Smooth muscle cell (in vitro differentiated cells): Measurements from ENCODE around the gene CHMP1B. TPM values are rescaled to one million over a fixed set of nuclear protein-coding genes. Genes with fewer than 3 reads are reported as not detected.
A peak's percentile ranks its signal among the peaks of the same experiment; 100 is the strongest.

Source experiments
- DNase-seq: peaks from one replicate; lab custom pipeline; 2025; ENCODE audit not compliant: unreplicated experiment; lab: John Stamatoyannopoulos, UW
- H2AFZ ChIP-seq: fragments of 200-600 bp; sonication (generic); 2 replicates; pipeline ENCODE4 v1.6.0; 2016; ENCODE audit warnings: antibody characterized with exemption, low read depth, mild to moderate bottlenecking
- H3F3A ChIP-seq: fragments of 200-600 bp; sonication (generic); 2 replicates; pipeline ENCODE4 v1.6.0; 2017; ENCODE audit warnings: antibody characterized with exemption, low read depth
- H3K27ac ChIP-seq: fragments of 200-600 bp; sonication (generic); 2 replicates; pipeline ENCODE4 v1.5.1; 2016; ENCODE audit warnings: low read depth, mild to moderate bottlenecking
- H3K27me3 ChIP-seq: fragments of 200-600 bp; sonication (generic); 2 replicates; pipeline ENCODE4 v1.6.1; 2016; ENCODE audit warnings: low read depth, mild to moderate bottlenecking
- H3K36me3 ChIP-seq: fragments of 200-600 bp; sonication (generic); 2 replicates; pipeline ENCODE4 v1.5.1; 2016; ENCODE audit warnings: low read depth
- H3K4me1 ChIP-seq: fragments of 200-600 bp; sonication (generic); 2 replicates; pipeline ENCODE4 v1.5.1; 2016; ENCODE audit warnings: low read depth
- H3K4me2 ChIP-seq: fragments of 200-600 bp; sonication (generic); 2 replicates; pipeline ENCODE4 v1.6.0; 2016; ENCODE audit warnings: mild to moderate bottlenecking
- H3K4me3 ChIP-seq: fragments of 200-600 bp; sonication (generic); 2 replicates; pipeline ENCODE4 v1.5.1; 2016; ENCODE audit warnings: mild to moderate bottlenecking
- H3K79me2 ChIP-seq: fragments of 200-600 bp; sonication (generic); 2 replicates; pipeline ENCODE4 v1.6.0; 2016; ENCODE audit warnings: low read depth, mild to moderate bottlenecking
- H3K9ac ChIP-seq: fragments of 200-600 bp; sonication (generic); 2 replicates; pipeline ENCODE4 v1.6.0; 2016; ENCODE audit warnings: low read depth
- H3K9me3 ChIP-seq: fragments of 200-600 bp; sonication (generic); replicated peaks from 2 replicates; pipeline ENCODE4 v1.5.1; 2016; ENCODE audit warnings: low read depth
- H4K20me1 ChIP-seq: fragments of 200-600 bp; sonication (generic); 2 replicates; pipeline ENCODE4 v1.6.0; 2016; ENCODE audit warnings: low read depth
- CTCF ChIP-seq: fragments of 200-600 bp; sonication (generic); IDR thresholded peaks from 2 replicates; pipeline ENCODE4 v1.5.1; 2017; ENCODE audit warnings: borderline replicate concordance, mild to moderate bottlenecking, antibody characterized with exemption; ENCODE audit not compliant: insufficient read depth, poor library complexity, severe bottlenecking
- WGBS: methylation state at CpG from one replicate; pipeline ENCODE4 v1.1.7; 2016; ENCODE audit warnings: low lambda C conversion rate; 5-methylcytosine and 5-hydroxymethylcytosine counted together
- polyA plus RNA-seq: library from polyadenylated mRNA; unstranded; fragments of >200 nt; fragmentation: Nextera tagmentation; extraction: Ambion mirVana; gene quantifications from 2 replicates; pipeline ENCODE4 v1.2.1, GENCODE V29; 2016
- total RNA-seq: library from RNA; depleted of rRNA; stranded (reverse); fragments of >200 nt; gene quantifications from 2 replicates; pipeline ENCODE4 v1.2.3, GENCODE V29; 2014

Gene CHMP1B
- total and polyA plus RNA-seq, 2 experiments from 2014 or later: 35.6 to 54.6 TPM

- H3K4me1 ChIP-seq: peaks cover 10% of the 10 kb centered on the region
- no peak overlapping the region for H2AFZ ChIP-seq
- H3K27ac ChIP-seq: peak overlapping the region; percentile 6
- no peaks in the 10 kb centered on the region for H3K36me3 ChIP-seq
- H3K4me2 ChIP-seq: no peak overlapping the region
- no peaks in the 10 kb centered on the region for H4K20me1 ChIP-seq
- H3K4me3 ChIP-seq: no peak overlapping the region
- no peaks in the 10 kb centered on the region for H3K27me3 ChIP-seq
- no peak for DNase-seq
- no peaks in the 10 kb centered on the region for H3K9me3 ChIP-seq
- no peaks in the 10 kb centered on the region for H3F3A ChIP-seq
- 86% methylated on average over 7 of the region's 7 CpGs for WGBS
- H3K79me2 ChIP-seq: no peaks in the 10 kb centered on the region
- TF ChIP-seq CTCF: no peak
- H3K9ac ChIP-seq: no peak overlapping the region
These were observed 44.0 kb upstream of the CHMP1B start for GRCh38 chr18:11807233-11807632.

- Histone ChIP-seq H3K36me3 (no peaks in the 10 kb centered on the region), H2AFZ (no peak overlapping the region), H3K27me3 (no peaks in the 10 kb centered on the region), H3K9ac (no peak overlapping the region), H4K20me1 (no peaks in the 10 kb centered on the region), H3K9me3 (no peaks in the 10 kb centered on the region), H3K4me1 (peaks cover 10% of the 10 kb centered on the region), H3K79me2 (no peaks in the 10 kb centered on the region), H3K27ac (no peak overlapping the region), H3F3A (no peaks in the 10 kb centered on the region), H3K4me2 (no peak overlapping the region), H3K4me3 (no peak overlapping the region)
- TF ChIP-seq CTCF: no peak
- 56% methylated on average over 11 of the region's 11 CpGs for WGBS
- DNase-seq: no peak
These were observed 43.0 kb upstream of the CHMP1B start for GRCh38 chr18:11808001-11808855.

- DNase-seq: no peak
- Histone ChIP-seq H4K20me1 (no peaks in the 10 kb centered on the region), H3K27me3 (no peaks in the 10 kb centered on the region), H3F3A (no peaks in the 10 kb centered on the region), H3K4me3 (no peak overlapping the region), H3K9me3 (no peaks in the 10 kb centered on the region), H3K4me1 (peaks cover 10% of the 10 kb centered on the region), H3K4me2 (no peak overlapping the region), H3K9ac (no peak overlapping the region), H3K27ac (no peak overlapping the region), H3K79me2 (no peaks in the 10 kb centered on the region), H2AFZ (no peak overlapping the region), H3K36me3 (no peaks in the 10 kb centered on the region)
- WGBS: 92% methylated on average over 6 of the region's 6 CpGs
- no peak for TF ChIP-seq CTCF
These were observed 41.3 kb upstream of the CHMP1B start for GRCh38 chr18:11809895-11810294.

- no peaks in the 10 kb centered on the region for H3K36me3 ChIP-seq
- no peaks in the 10 kb centered on the region for H4K20me1 ChIP-seq
- H3K4me3 ChIP-seq: no peak overlapping the region
- WGBS: 89% methylated on average over 3 of the region's 3 CpGs
- H3K79me2 ChIP-seq: no peaks in the 10 kb centered on the region
- no peak for DNase-seq
- no peaks in the 10 kb centered on the region for H3F3A ChIP-seq
- H3K4me1 ChIP-seq: peaks cover 10% of the 10 kb centered on the region
- H3K4me2 ChIP-seq: no peak overlapping the region
- no peak overlapping the region for H3K27ac ChIP-seq
- H2AFZ ChIP-seq: no peak overlapping the region
- no peak for TF ChIP-seq CTCF
- H3K9me3 ChIP-seq: no peaks in the 10 kb centered on the region
- H3K27me3 ChIP-seq: no peaks in the 10 kb centered on the region
- H3K9ac ChIP-seq: no peak overlapping the region
These were observed 40.8 kb upstream of the CHMP1B start for GRCh38 chr18:11810379-11810778.
